CD4-positive, alpha-beta T cell treated with Interleukin-17A for 4 hours (primary cell): ENCODE measurements around the gene SLC22A4.
A peak's percentile ranks its signal among the peaks of the same experiment; 100 is the strongest.

Experiments used
- DNase-seq: peaks from one replicate; pipeline ENCODE4 v3.0.0-alpha.2; 2020; ENCODE audit warnings: mixed read lengths

Gene SLC22A4

GRCh38 chr5:132344775-132345514 is 50.8 kb downstream of the SLC22A4 start:
- DNase-seq = no peak

GRCh38 chr5:132353486-132353995 is 59.3 kb downstream of the SLC22A4 start:
- no peak for DNase-seq

GRCh38 chr5:132354381-132355139 is 60.4 kb downstream of the SLC22A4 start:
- no peak for DNase-seq

- DNase-seq = no peak
Observed at GRCh38 chr5:132355140-132355765, 61.1 kb downstream of the SLC22A4 start.

GRCh38 chr5:132358775-132359174 is 64.6 kb downstream of the SLC22A4 start:
- no peak for DNase-seq

- no peak for DNase-seq
Observed at GRCh38 chr5:132362086-132362485, 67.9 kb downstream of the SLC22A4 start.

GRCh38 chr5:132363431-132364112 is 69.4 kb downstream of the SLC22A4 start:
- no peak for DNase-seq

GRCh38 chr5:132364319-132364718 is 70.1 kb downstream of the SLC22A4 start:
- no peak for DNase-seq

GRCh38 chr5:132365213-132365612 is 71.0 kb downstream of the SLC22A4 start:
- no peak for DNase-seq

- DNase-seq = no peak
Observed at GRCh38 chr5:132368186-132368585, 74.0 kb downstream of the SLC22A4 start.

GRCh38 chr5:132369007-132369473 is 74.8 kb downstream of the SLC22A4 start:
- DNase-seq = no peak

GRCh38 chr5:132369474-132370180 is 75.4 kb downstream of the SLC22A4 start, which contains the start of gene SLC22A5:
TSS of gene SLC22A5 (plus strand) at chr5:132369710. CDS start at chr5:132369973, 263 bp downstream.
- DNase-seq = peak; percentile 80

- DNase-seq = no peak
Observed at GRCh38 chr5:132370181-132370970, 76.2 kb downstream of the SLC22A4 start.

GRCh38 chr5:132370971-132371602 is 76.9 kb downstream of the SLC22A4 start:
- no peak for DNase-seq

GRCh38 chr5:132371603-132371994 is 77.4 kb downstream of the SLC22A4 start:
- no peak for DNase-seq

GRCh38 chr5:132372127-132372526 is 77.9 kb downstream of the SLC22A4 start:
- DNase-seq = no peak

- no peak for DNase-seq
Observed at GRCh38 chr5:132372542-132372941, 78.3 kb downstream of the SLC22A4 start.

GRCh38 chr5:132375957-132376356 is 81.8 kb downstream of the SLC22A4 start:
- DNase-seq = no peak

- no peak for DNase-seq
Observed at GRCh38 chr5:132376694-132377641, 82.8 kb downstream of the SLC22A4 start.
